HG02943 (cell line): ENCODE results near the gene PDSS1.
"Not testable (repeated sequence)": the region's sequence is repeated elsewhere in the genome, so short reads cannot be mapped to it uniquely, and the experiment has no call there.

Source experiments
- ATAC-seq: cut with Tn5 transposase; IDR thresholded peaks from one replicate; pipeline ENCODE4 v1.9.1; 2021; ENCODE audit warnings: mild to moderate bottlenecking, low read depth, moderate library complexity; ENCODE audit not compliant: unreplicated experiment

PDSS1 gene

DNA sequence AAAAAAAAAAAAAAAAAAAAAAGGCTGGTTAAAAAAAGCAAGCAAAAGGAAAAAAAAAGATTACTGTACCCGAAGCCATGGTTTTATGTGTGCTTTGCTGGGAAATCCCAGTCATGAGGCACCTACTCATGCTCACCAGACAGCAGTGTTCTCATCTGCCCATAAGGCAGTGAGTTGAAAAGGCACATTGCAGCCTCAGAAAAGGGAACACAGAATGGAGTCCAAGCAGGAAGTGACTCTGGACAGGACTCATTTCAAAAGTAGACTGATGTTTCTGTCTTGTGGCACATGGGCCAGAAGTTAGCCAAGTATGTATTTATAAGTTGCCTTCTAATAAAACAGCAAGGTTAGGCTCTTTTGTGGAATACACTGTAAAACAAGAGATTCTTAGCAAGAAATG is 40.2 kb downstream of the PDSS1 start:
- ATAC-seq: peak; percentile 63

DNA sequence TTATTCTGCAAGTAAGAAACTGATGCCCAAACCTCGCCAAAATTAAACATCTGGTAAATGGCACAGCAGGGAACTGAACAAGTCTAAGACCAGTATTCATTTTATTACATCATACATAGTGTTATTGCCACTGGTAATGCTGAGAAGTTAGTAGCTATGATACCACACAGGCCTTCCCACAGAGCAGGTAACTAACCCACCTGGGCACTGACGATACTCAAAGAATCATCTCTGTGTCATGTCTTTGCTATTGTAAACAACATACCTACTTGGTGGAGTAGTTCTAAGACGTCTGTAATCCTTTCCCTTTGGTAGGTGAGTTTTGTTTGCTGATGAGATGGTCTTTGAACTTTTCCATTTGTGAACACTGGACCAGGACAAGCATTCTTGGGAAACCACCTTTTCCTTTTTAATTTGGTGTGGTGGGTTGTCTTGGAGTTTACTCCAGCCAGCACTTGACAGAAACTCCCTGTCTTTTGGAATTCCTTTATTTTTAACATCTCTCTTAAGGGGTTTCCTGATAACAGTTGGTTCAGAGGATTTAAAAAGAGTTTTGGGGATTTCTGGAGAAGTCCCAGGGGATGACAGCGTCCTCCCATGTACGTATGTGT is 40.9 kb downstream of the PDSS1 start:
- no peak for ATAC-seq

DNA sequence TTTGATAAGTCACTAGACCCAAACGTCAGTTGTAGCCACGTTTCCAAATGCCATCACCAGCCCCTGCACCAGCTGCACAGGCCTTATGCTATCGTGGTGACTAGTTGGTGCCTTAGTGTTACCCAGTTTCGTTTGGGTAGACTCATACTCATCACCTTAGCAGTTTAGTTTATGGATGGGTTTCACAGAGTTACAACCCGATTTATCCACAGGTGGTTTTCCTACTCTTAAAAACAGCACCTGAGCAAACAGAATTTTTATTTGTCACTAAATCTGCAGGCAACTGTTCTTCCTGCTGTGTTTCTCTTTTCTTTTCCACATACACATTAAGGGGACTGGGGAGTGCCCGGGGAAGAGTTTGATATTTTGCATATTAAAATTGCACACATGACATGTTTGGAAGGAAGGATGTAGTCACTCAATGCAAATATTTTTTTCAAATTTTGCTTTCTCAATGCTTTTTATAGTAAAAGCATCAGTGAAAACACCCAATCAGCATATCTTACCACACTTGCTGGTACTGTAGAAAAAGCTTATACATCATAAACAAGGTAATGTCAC is 41.6 kb downstream of the PDSS1 start:
- no peak for ATAC-seq

DNA sequence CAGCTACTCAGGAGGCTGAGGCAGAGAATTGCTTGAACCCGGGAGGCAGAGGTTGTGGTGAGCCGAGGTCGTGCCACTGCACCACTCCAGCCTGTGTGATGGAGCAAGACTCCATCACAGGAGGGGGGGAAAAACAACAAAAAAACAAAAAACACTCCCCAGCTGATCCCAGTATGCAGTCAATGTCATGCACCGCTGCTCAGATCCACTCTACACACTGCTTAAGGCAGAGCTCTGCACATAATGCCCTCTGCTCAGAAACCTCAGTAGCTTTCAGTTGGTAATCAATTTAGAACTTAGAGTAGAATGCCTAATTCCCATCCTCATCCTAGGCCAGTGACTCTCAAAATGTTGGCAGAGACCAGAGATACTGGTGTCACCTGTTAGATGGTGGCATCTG is 43.9 kb downstream of the PDSS1 start:
- no peak for ATAC-seq

DNA sequence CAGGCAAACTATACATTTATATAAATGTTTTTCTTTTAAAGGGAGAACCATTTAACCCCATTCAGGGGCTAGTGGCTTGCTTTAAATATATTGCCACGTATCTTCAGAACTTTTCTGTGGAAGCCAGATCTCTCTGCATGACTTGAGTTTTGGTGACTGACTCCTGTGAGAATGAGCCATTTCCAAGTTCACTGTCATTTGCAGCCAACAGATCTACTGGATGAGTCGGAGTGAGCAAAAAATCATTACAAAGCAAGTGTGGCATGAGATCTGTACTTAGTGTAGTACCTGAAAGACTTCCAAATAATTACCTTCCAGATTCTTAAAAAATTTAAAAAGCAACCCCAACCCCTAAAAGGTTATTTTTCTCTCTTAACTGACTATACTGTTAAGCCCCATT is 45.6 kb downstream of the PDSS1 start:
- no peak for ATAC-seq

DNA sequence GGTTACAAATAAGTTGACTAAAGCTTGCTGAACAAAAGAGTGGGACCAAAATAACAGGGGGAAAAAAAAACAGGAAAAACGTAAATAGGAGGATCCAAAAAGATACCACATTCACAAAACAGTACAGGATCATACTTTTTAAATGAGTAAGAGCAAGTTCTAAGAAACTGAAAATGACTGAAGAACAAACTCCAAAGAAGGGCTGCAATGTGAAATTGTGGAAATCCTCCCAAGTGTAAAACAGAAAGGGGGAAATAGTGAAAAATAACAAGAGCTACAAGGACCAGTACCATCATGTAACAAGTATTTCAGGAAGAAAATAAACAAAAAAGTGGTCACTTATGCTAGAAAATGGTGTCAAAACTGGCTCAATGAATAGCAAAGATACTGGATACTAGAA is 46.3 kb downstream of the PDSS1 start:
- ATAC-seq: no peak

DNA sequence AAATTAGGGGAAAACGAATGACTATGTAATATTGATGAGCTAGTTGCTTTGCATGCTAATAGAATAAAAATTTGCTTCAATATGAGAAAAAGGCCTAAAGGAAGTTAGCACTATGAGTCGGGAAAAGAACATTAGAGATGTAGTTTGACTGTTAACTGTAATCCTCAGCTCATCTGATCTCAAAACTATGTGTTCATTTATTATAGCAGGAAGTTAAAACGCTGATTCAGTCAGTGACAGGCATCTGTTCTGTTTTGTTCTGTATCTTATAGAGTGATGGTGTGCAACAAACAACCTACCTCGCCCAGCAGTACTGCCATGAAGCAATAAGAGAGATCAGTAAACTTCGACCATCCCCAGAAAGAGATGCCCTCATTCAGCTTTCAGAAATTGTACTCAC is 48.6 kb downstream of the PDSS1 start:
- ATAC-seq: no peak

DNA sequence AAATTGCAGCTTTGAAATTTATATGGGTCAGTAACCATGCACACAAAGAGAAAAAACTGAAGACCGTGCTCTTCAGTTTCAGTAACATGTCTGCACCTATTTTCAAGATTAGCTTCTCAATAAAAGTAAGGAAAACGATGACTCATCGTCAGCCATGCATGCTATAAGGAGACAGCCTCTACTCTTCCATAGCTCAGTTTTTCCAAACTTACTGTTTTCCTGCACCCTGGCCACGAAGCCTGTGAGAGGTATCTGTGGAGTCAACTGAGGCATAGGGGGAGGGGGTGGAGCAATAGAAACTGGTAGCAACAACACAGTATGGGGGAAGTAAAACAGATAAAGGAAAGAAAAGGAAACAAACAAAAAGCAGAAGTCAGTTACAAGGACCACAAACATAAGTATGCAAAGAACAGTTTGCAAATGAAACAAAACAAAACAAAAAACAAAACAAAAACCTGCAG is 58.0 kb downstream of the PDSS1 start:
- peak; percentile 87 for ATAC-seq

DNA sequence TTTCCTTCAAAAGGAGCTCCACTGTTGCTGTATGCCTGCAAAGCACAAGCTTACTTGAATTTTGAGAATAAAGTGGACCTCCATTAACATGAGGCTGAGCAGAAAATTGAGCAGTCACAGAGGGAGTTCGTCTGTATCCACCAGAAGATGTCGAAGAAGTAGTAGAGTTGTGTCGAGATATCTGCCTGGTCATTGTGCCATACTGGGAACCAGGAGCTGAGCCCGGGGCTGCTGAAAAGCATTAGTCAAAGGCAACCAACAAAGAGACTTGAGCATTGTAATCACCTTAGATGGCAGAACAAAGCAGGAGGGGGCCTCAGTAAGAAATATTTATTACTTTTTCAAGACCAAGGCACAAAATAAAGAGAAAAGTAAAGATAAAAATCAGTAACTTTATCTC is 61.5 kb downstream of the PDSS1 start:
- no peak for ATAC-seq

DNA sequence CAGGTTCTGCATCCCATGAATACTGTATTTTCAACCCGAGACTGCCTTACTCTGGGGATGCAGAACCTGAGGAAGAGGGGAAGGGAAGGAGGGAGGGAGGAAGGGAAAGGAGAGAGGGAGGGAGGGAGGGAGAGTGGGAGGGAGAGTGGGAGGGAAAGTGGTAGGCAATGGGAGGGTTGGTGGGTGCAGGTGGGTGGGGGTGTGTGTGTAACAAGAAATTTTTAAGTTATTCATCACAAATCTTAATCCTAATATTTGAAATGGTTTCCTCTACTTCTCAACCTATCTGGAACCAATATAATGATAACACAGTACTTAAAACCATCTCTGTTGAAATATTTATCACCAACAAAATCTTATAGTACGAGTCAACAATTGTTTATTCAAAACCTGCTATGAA is 68.0 kb downstream of the PDSS1 start:
- ATAC-seq: no peak

DNA sequence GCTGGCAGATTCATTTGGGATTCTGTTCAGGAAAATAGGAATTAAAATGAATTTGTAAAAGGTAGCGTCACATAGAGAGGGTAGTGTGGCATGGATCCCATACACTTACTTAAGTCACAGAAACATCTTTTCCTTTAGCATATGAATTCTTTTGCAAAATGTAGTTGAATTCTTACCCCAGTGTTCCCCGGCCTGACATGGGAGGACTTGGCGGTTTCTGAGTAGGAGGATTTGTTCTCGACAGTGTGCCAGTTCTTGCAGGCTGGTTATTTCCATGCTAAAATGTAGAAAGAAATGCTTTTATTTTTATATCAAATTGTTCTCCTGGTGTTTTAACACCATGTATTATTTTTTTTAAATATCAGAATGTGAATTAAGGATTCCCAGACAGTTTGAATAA is 72.6 kb downstream of the PDSS1 start:
- ATAC-seq: no peak

DNA sequence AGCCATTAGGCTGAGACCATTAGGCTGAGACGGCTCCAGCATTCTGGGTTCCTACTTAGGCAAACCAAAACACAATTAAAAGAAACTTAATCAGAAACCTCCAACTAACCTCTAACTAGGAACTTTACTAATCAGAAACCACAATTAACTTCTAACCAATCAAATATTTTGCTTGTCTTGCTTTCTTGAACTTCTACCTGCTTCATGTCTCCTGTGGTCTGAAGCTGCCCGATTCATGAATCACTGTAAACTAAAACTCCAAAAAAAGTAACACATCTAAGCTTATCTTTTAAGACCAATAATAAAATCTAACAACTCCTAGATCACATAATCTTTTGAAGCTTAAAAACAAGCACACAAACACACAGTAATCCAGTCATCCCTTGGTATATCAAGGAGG is 76.1 kb downstream of the PDSS1 start:
- ATAC-seq: no peak

DNA sequence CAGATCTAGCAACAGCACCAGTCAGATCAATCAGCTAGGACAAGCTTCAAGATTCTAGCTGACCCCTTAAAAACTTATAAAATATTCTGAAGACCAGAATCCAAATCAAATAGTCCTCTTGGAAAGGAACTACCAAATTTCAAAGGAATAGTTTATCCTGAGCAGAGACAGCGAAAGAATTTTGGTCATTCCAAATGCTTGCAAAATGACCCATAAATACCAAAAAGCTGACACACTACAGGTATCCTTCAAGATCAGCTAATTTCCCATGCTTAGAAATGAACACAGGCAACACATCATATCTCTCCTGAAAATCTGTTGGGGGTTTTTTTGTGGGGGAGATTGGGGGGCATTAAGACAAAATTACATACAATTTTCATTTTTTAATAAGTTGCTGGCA is 78.8 kb downstream of the PDSS1 start:
- ATAC-seq: no peak

DNA sequence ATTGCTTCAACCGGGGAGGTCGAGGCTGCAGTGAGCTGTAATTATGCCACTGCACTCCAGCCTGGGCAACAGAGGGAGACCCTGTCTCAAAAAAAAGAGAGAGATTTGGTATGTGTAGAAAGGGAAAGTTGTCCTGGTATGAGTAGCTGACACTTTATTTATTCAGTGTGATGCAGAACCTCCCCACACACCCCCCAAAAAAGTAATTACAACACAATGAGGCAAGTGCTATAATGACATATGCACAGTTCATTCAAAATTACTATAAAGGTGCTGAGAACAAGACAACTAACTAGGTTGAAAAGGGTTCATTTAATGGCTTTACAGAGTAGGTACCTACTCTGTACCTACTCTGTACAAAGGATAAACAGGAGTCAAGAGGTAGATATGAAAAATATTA is 80.2 kb downstream of the PDSS1 start:
- ATAC-seq: no peak

DNA sequence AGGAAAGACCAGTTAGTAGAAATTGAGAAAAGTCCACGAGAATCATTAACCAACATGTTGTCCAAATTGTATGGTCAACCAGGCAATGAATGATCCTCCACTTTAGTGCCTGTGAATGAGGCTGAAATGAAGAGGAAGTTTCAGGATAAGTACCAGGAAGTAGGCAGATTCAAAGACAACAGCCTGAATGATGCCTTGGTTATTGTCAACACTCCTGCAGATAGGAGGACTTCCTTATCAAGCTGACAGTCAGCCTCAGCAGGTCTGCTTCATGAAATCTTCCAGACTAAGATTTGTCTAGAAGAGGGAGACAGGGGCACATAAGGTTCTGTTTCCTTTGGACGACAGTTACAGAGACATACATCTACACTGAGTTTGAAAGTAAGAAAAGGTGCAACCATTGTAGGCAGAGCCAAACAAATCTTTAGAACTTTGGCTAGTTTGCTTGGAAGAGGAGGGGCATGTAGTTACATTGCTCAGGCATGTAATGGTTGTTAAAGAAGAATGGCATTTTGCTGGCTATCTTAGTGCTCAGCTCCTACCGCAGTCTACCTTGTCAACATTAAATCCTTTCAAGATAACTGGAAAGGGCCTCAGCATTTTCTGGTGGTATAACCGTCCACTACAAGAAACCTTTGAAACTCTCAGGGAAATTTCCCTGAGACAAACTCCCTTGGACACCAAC is 81.8 kb downstream of the PDSS1 start:
- ATAC-seq: no peak

DNA sequence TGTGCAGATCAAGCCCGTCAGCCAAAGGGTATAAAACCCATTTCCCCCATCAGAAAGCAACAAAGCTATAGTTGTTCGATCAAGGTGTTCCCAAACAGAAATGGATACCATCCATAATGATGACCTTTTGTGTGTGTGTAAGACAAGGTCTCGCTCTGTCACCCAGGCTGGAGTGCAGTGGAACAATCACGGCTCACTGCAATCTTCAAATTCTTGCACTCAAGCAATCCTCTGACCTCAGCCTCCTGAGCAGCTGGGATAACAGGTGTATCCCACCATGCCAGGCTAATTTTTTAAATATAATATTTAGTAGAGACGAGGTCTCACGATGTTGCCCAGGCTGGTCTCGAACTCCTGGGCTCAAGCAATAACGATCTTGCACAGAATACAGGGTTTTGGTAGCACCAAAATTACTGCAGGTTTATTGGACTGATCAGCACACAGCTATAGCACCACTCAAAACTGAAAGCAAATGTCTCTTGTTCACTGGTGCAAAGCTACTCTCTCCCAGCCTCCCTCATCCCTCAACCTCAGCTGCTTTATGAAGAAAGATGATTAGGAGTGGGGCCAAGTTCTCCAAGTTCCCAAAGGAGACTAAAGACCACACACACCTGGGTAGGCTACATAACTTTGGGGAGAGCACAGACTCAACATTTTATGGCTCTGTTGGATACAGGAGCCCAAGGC is 82.7 kb downstream of the PDSS1 start:
- no peak for ATAC-seq

DNA sequence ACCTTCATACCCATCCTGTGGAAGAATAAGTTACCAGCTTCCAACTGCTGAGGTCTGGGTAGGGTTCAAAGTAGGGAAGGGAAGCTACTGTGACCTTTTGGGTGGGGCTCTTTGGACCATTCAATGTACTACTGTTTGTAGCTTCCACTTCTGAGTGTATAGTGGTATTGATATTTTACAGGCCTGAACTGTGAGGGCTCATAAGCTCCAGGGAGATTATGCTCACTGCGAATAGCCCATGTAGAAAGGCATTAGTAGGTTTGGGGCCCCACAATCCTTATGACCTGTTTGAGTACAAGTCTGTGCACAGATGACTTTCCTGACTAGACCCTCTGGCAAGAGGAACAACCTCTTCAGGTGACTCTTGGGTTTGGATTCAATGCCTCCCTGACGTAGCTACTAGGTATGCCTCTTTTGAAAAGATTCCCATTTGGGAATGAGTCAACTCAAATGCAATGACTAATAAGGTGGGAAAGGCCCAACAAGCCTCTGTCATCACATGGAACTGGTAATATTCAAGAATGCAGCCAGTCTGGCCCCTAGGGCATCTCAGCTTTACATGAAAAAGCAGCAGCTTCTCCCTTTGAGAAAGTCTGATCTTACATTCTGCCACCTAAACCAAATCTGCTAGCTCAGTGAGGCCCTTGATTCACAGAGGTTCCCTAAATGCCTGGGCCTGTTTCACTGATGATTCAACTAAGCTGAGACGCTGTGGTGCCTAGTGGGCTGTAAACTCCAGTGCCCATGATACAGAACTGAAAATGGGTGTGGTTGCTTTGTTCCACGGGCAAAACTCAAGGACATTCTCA is 83.5 kb downstream of the PDSS1 start:
- peak; percentile 47 for ATAC-seq

DNA sequence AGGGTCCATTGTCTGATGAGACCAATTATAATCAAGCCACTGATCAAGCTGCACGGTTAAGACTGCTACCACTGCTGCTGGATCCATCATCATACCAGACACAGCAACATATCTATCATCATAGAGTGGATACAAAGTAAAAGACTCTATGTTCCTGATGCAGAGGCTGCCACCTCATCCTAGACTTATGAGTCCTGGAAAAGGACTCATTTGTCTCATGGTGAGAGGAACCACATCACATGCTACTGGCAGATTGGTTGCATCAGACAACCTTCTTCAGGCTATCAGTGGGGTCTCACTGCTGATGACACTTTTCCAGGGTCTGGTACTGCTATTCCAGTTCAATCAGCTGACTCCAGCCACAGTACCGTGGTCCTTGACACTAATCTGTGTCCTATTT is 84.3 kb downstream of the PDSS1 start:
- no peak for ATAC-seq

DNA sequence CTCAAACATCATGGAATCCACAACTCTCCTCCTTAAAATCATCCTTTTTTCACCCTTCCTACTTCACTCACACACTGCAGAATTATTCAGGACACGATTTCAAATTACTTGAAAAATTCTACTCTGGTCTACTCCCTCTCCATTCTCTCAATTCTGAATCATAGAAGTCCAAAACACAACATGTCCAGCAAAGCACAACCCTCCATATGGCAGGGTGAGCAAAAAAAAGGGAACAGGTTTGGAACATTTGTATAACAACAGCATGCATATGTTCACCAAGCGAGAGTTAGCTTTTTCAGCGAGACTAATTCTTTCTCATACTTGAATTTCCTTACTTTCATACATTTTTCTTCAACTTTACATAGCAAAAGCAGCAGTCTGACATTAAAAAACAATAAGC is 89.9 kb downstream of the PDSS1 start:
- ATAC-seq: no peak

DNA sequence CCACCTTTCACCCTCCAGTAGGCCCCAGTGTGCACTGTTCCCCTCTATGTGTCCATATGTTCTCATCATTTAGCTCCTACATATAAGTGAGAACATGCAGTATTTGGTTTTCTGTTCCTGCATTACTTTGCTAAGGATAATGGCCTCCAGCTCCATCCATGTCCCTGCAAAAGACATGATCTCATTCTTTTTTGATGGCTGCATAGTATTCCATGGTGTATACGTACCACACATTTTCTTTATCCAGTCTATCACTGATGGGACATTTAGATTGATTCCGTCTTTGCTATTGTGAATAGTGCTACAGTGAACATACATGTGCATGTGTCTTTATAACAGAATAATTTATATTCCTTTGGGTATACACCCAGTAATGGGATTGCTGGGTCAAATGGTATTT is 92.3 kb downstream of the PDSS1 start:
- ATAC-seq: not testable (repeated sequence)
